K562 (cell line): ENCODE data around the gene SERTAD2. TPM values are rescaled to one million over a fixed set of nuclear protein-coding genes. Genes with fewer than 3 reads are reported as not detected.

Experiments used
- ATAC-seq: fragments of 200-7000 bp; cut with Tn5 transposase; 3 replicates; pipeline ENCODE4 v1.9.1; 2020; ENCODE audit warnings: moderate library complexity
- BruUV-seq: library from RNA; stranded (reverse); fragments of 400-500 nt; replicated peaks from 2 replicates; lab custom pipeline; 2021; lab: Mats Ljungman, UMichigan
- CTCF ChIA-PET: fragments of 300-600 bp; formaldehyde crosslinking; extraction: SDS; loops from one replicate; lab custom pipeline; 2021; ENCODE audit warnings: low intra/inter-chr PET ratio; lab: Yijun Ruan, JAX
- POLR2A ChIA-PET: fragments of 300-600, 350-650 bp; sonication (Branson Sonifier 250); formaldehyde crosslinking; extraction: SDS; loops from one replicate; lab custom pipeline; 2021; ENCODE audit warnings: antibody characterized with exemption, inconsistent platforms; lab: Yijun Ruan, JAX
- DNase-seq, 4 experiments: peaks; one replicate each; pipeline versions ENCODE4 v3.0.0 to v3.0.0-alpha.2; 2011 to 2018; ENCODE audit warnings: low spot score in 3 of 4, mixed read lengths in 3 of 4; ENCODE audit errors: extremely low read depth in 1 of 4
- FAIRE-seq: peaks from 2 replicates; lab custom pipeline; 2011; peaks lifted over from hg19 to GRCh38; lab: Jason Lieb, UNC
- H2AFZ ChIP-seq: 2 replicates; pipeline ENCODE4 v1.6.0; 2011; ENCODE audit warnings: low read depth, low read length, control low read depth, inconsistent platforms
- H3K27ac ChIP-seq: fragments of 200-600 bp; 3 replicates; pipeline ENCODE4 v1.8.0; 2011; ENCODE audit warnings: low read depth, mild to moderate bottlenecking, control low read depth, inconsistent platforms, low read length, moderate library complexity, mixed read lengths; ENCODE audit errors: extremely low read depth
- H3K27me3 ChIP-seq, 2 experiments: fragments of 300-600 bp in 1 of 2; 2 replicates in 1 of 2; 3 replicates in 1 of 2; pipeline versions ENCODE4 v1.6.0 to v1.8.0; 2011; ENCODE audit warnings: inconsistent platforms in 2 of 2, low read length in 2 of 2, mild to moderate bottlenecking in 1 of 2, mixed read lengths in 1 of 2, moderate library complexity in 1 of 2; ENCODE audit not compliant: control insufficient read depth in 2 of 2, insufficient read depth in 2 of 2
- H3K36me3 ChIP-seq: fragments of 300-600 bp; 3 replicates; pipeline ENCODE4 v1.8.0; 2011; ENCODE audit warnings: mild to moderate bottlenecking, low read length, inconsistent platforms; ENCODE audit not compliant: control insufficient read depth, insufficient read depth
- H3K4me1 ChIP-seq, 2 experiments: fragments of 200-600 bp in 1 of 2; replicated peaks in 1 of 2; 2 replicates in 1 of 2; 3 replicates in 1 of 2; pipeline versions ENCODE4 v1.5.1 to v1.8.0; 2011; ENCODE audit warnings: inconsistent platforms in 2 of 2, low read length in 2 of 2, mild to moderate bottlenecking in 1 of 2, mixed read lengths in 1 of 2, moderate library complexity in 1 of 2; ENCODE audit not compliant: control insufficient read depth in 2 of 2, insufficient read depth in 2 of 2
- H3K4me2 ChIP-seq: 2 replicates; pipeline ENCODE4 v1.6.1; 2011; ENCODE audit warnings: low read length, control low read depth, inconsistent platforms, mixed read lengths; ENCODE audit not compliant: insufficient read depth
- H3K4me3 ChIP-seq: fragments of 200-600 bp; sonication (generic), shearing (Covaris generic); 2 replicates; pipeline ENCODE4 v1.5.1; 2016; ENCODE audit warnings: control low read depth, inconsistent platforms
- H3K79me2 ChIP-seq: fragments of 200-600 bp; 3 replicates; pipeline ENCODE4 v1.8.0; 2011; ENCODE audit warnings: low read length, inconsistent platforms; ENCODE audit not compliant: control insufficient read depth, insufficient read depth
- H3K9ac ChIP-seq, 2 experiments: 2 replicates each; pipeline versions ENCODE4 v1.6.0 to v1.6.1; 2011; ENCODE audit warnings: low read depth in 2 of 2, low read length in 2 of 2, control low read depth in 1 of 2, inconsistent platforms in 1 of 2, mild to moderate bottlenecking in 1 of 2, mixed read lengths in 1 of 2; ENCODE audit not compliant: insufficient read depth in 1 of 2
- H3K9me1 ChIP-seq: one replicate; pipeline ENCODE4 v1.6.0; 2011; ENCODE audit warnings: inconsistent platforms, mild to moderate bottlenecking, low read length, moderate library complexity; ENCODE audit not compliant: control insufficient read depth, insufficient read depth
- H3K9me3 ChIP-seq: replicated peaks from 2 replicates; pipeline ENCODE4 v1.5.1; 2011; ENCODE audit warnings: low read depth, low read length, inconsistent platforms; ENCODE audit not compliant: control insufficient read depth, insufficient read depth
- H4K20me1 ChIP-seq: replicated peaks from 2 replicates; pipeline ENCODE4 v1.6.1; 2011; ENCODE audit warnings: low read length, inconsistent platforms, mixed read lengths; ENCODE audit not compliant: control insufficient read depth, insufficient read depth
- CBX8 ChIP-seq: fragments of 200-600 bp; sonication (generic); IDR thresholded peaks from 2 replicates; pipeline ENCODE4 v1.6.1; 2012; ENCODE audit warnings: borderline replicate concordance, mixed run types, low read depth, mild to moderate bottlenecking, moderate library complexity, mixed read lengths, low read length, control low read depth, inconsistent platforms; ENCODE audit not compliant: poor library complexity, severe bottlenecking; ENCODE audit errors: extremely low read depth
- FOSL1 ChIP-seq: fragments of 200-800 bp; sonication (Bioruptor generic); conservative IDR thresholded peaks from 2 replicates; pipeline ENCODE4 v1.6.1; 2016; ENCODE audit warnings: missing genetic modification characterization, missing compliant biosample characterization
- JUND ChIP-seq, 2 experiments: IDR thresholded peaks; 2 replicates in 1 of 2; 3 replicates in 1 of 2; pipeline ENCODE4 v1.6.1; 2011; ENCODE audit warnings: borderline replicate concordance in 2 of 2, low read depth in 2 of 2, low read length in 2 of 2, improper control_type of control experiment in 1 of 2, missing biosample characterization in 1 of 2, missing genetic modification characterization in 1 of 2, missing genetic modification reagents in 1 of 2
- KDM1A ChIP-seq, 2 experiments: fragments of 450-650 bp; IDR thresholded peaks; 2 replicates each; pipeline ENCODE4 v1.6.1; 2016; ENCODE audit warnings: mild to moderate bottlenecking in 2 of 2
- NR2C1 ChIP-seq, 2 experiments: fragments of 450-650 bp; IDR thresholded peaks; 2 replicates each; pipeline ENCODE4 v1.6.1; 2017; ENCODE audit warnings: mild to moderate bottlenecking in 2 of 2, antibody characterized with exemption in 1 of 2, inconsistent platforms in 1 of 2, missing compliant biosample characterization in 1 of 2, missing genetic modification characterization in 1 of 2
- POLR2AphosphoS5 ChIP-seq: IDR thresholded peaks from 2 replicates; pipeline ENCODE4 v1.6.1; 2011; ENCODE audit warnings: mild to moderate bottlenecking, low read depth, low read length, moderate library complexity; ENCODE audit not compliant: control insufficient read depth, insufficient read depth
- SP1 ChIP-seq: sonication (generic); formaldehyde crosslinking; IDR thresholded peaks from 2 replicates; pipeline ENCODE4 v1.8.1; 2022; ENCODE audit warnings: mild to moderate bottlenecking, missing genetic modification reagents
- TOE1 ChIP-seq, 2 experiments: fragments of 450-650 bp in 1 of 2; sonication (generic) in 1 of 2; formaldehyde crosslinking in 1 of 2; IDR thresholded peaks; 2 replicates each; pipeline versions ENCODE4 v1.7.1 to v1.8.0; 2016 to 2022; ENCODE audit warnings: borderline replicate concordance in 2 of 2, mild to moderate bottlenecking in 2 of 2, antibody characterized with exemption in 1 of 2, inconsistent platforms in 1 of 2, low read depth in 1 of 2, missing genetic modification reagents in 1 of 2, moderate library complexity in 1 of 2
- WGBS: fragments of 100-300 bp; shearing (Covaris generic); methylation state at CpG from one replicate; pipeline ENCODE4 v1.1.6; 2016; ENCODE audit warnings: low coverage, mixed read lengths; ENCODE audit not compliant: insufficient coverage; ENCODE audit errors: missing lambda C conversion rate; 5-methylcytosine and 5-hydroxymethylcytosine counted together
- in situ Hi-C: fragments of 300-500 bp; cut with MboI; formaldehyde crosslinking; loops from 4 replicates; pipeline ENCODE4 v1.15.0; 2018; ENCODE audit warnings: inconsistent platforms, mixed read lengths
- intact Hi-C: fragments of 100-400 bp; cut with micrococcal nuclease; formaldehyde crosslinking; loops from 2 replicates; pipeline ENCODE4 v1.14.2; 2022
- polyA plus RNA-seq, 8 experiments: library from polyadenylated mRNA; depleted of rRNA in 4 of 8; stranded (reverse) in 5 of 8; unstranded in 3 of 8; fragments of >200 nt; fragmentation: Nextera tagmentation in 2 of 8; fragmentation: Illumina TruSeq in 1 of 8; extraction: Ambion mirVana in 2 of 8; extraction: Trizol in 1 of 8; gene quantifications; 2 replicates each; pipeline versions ENCODE4 v1.2.1 to v1.2.3, GENCODE V29; 2011 to 2014; ENCODE audit warnings: inconsistent platforms in 1 of 8, missing spikeins in 1 of 8
- total RNA-seq, 7 experiments: library from RNA; depleted of rRNA in 6 of 7; stranded (reverse); fragments of >200 nt in 6 of 7; fragmentation: Illumina TruSeq in 2 of 7; extraction: Trizol in 2 of 7; gene quantifications; 2 replicates each; pipeline versions ENCODE4 v1.2.1 to v1.2.3, GENCODE V29; 2011 to 2021; ENCODE audit warnings: low replicate concordance in 1 of 7
- TF ChIP-seq, protein P1 (sequence below), 2 experiments: fragments of 450-650 bp in 1 of 2; sonication (generic) in 1 of 2; formaldehyde crosslinking in 1 of 2; IDR thresholded peaks in 1 of 2; conservative IDR thresholded peaks in 1 of 2; 2 replicates each; pipeline versions ENCODE4 v1.6.1 to v1.8.1; 2016 to 2023; ENCODE audit warnings: mild to moderate bottlenecking in 2 of 2, moderate library complexity in 2 of 2, inconsistent platforms in 1 of 2, missing genetic modification reagents in 1 of 2
- TF ChIP-seq, protein P2 (sequence below), 2 experiments: IDR thresholded peaks; 2 replicates each; pipeline ENCODE4 v1.6.1; 2011; ENCODE audit warnings: borderline replicate concordance in 1 of 2, control low read depth in 1 of 2, low read depth in 1 of 2, low read length in 1 of 2, mild to moderate bottlenecking in 1 of 2, mixed read lengths in 1 of 2, moderate library complexity in 1 of 2; ENCODE audit not compliant: insufficient read depth in 1 of 2, insufficient read length in 1 of 2, poor library complexity in 1 of 2, severe bottlenecking in 1 of 2; ENCODE audit errors: extremely low read depth in 1 of 2

Gene SERTAD2
- total and polyA plus RNA-seq, 9 of the 15 experiments (the other 6 are each of a cell fraction or from before 2014, with no cell fraction given): 3.0 to 12.5 (median 6.1) TPM

DNA sequence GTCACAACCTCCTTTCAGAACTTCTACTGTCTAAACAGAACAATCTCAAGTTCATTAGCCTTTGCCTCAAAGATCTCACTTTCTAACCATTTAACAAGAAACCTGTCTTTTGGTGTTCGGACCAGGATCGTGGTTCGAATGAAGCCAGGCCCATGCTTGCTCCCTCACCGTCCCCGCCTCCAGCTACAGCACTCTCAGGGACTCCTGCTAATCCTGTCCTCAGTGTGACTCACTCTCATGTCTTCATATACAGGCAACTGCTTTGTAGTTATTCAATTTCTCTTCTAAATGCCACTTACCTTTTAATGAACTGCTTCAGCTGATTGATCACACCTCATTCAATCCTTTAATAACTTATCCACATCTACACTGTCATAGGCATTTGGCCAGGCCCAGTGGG, 15.8 kb downstream of the SERTAD2 start:
- peak; percentile 52 for ATAC-seq
- Histone ChIP-seq H3K4me3 (no peak overlapping the region), H3K9me1 (no peaks in the 10 kb centered on the region), H3K4me1 (peaks cover 27 to 59% of the 10 kb centered on the region in 2 experiments), H2AFZ (no peak overlapping the region), H3K4me2 (peak overlapping the region; percentile 26; the same call in 1 of the 2 replicates), H3K27me3 (no peaks in the 10 kb centered on the region)
- DNase-seq: peak in 2 of 4 experiments; percentile 47 to 62
- CTCF ChIA-PET: no interaction called here
- 50% methylated on average over 5 of the region's 5 CpGs for WGBS
- no peak for TF ChIP-seq KDM1A (IDR thresholded peaks at IDR 0.05)
- TF ChIP-seq JUND (IDR thresholded peaks at IDR 0.05; ENCODE audit: borderline replicate concordance, low read depth, low read length): peak; percentile 54
- peak; percentile 35; the same call in 1 of the 3 replicates for TF ChIP-seq JUND (tag; IDR thresholded peaks at IDR 0.05; ENCODE audit: borderline replicate concordance, low read depth, low read length)
- peak; percentile 67 for TF ChIP-seq FOSL1
- TF ChIP-seq POLR2AphosphoS5: 0 out of 2 replicates have a peak, but pooled peaks have one; percentile 16
- 0 out of 2 replicates have a peak, but pooled peaks have one; percentile 12 for TF ChIP-seq TOE1 (IDR thresholded peaks at IDR 0.05; ENCODE audit: borderline replicate concordance)
- TF ChIP-seq TOE1 (CRISPR knock-in tag; IDR thresholded peaks at IDR 0.05; ENCODE audit: borderline replicate concordance, low read depth): no peak
- no peak for TF ChIP-seq CBX8
- no peak for TF ChIP-seq SP1
- TF ChIP-seq, protein P1, sequence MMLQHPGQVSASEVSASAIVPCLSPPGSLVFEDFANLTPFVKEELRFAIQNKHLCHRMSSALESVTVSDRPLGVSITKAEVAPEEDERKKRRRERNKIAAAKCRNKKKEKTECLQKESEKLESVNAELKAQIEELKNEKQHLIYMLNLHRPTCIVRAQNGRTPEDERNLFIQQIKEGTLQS (IDR thresholded peaks at IDR 0.05): peak; percentile 19; the same call in 1 of the 2 replicates
- TF ChIP-seq, protein P1 (CRISPR knock-in tag; conservative IDR thresholded peaks at IDR 0.05): no peak
- TF ChIP-seq, protein P2, sequence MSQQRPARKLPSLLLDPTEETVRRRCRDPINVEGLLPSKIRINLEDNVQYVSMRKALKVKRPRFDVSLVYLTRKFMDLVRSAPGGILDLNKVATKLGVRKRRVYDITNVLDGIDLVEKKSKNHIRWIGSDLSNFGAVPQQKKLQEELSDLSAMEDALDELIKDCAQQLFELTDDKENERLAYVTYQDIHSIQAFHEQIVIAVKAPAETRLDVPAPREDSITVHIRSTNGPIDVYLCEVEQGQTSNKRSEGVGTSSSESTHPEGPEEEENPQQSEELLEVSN (IDR thresholded peaks at IDR 0.05; ENCODE audit: borderline replicate concordance in 1 of 2, extremely low read depth in 1 of 2, insufficient read depth in 1 of 2, insufficient read length in 1 of 2, low read depth in 1 of 2, low read length in 1 of 2, poor library complexity in 1 of 2, severe bottlenecking in 1 of 2): peak in 1 of 2 experiments; percentile 21
- TF ChIP-seq NR2C1 (IDR thresholded peaks at IDR 0.05): no peak
- TF ChIP-seq NR2C1 (tag; IDR thresholded peaks at IDR 0.05): no peak
- TF ChIP-seq, all 486 proteins: peak for 6
- in situ Hi-C loops: no loop called here
- peak overlapping the region; percentile 2; the same call in 2 of the 3 replicates for H3K27ac ChIP-seq
- no peaks in the 10 kb centered on the region for H3K9me3 ChIP-seq
- peak overlapping the region; percentile 10 to 67; a peak in 2 of 4 replicates for H3K9ac ChIP-seq
- no TSS peak for BruUV-seq
- H4K20me1 ChIP-seq: peaks cover 7% of the 10 kb centered on the region; the same call in 1 of the 2 replicates
- intact Hi-C loops: no loop called here
- H3K36me3 ChIP-seq: peaks cover 61% of the 10 kb centered on the region
- POLR2A ChIA-PET: interaction anchor here (0.6 to 2.5 kb wide), 4 partner anchors 12 to 583 kb away, joined by 4 to 10 read pairs (median 5); partner anchors contain the start of gene SERTAD2
- peaks cover 98% of the 10 kb centered on the region for H3K79me2 ChIP-seq
- FAIRE-seq: peak; percentile 77
